ENCODE results near the gene MORC1. TPM values are rescaled to one million over a fixed set of nuclear protein-coding genes. Genes with fewer than 3 reads are reported as not detected.

Gene MORC1
- total and polyA plus RNA-seq, 12 donors: not detected

GRCh38 chr3:109023167-109023566 lies 94.8 kb downstream of the MORC1 start:
- WGBS, 2 donors: 55 to 68% methylated on average over 1 of the region's 1 CpG
- Histone ChIP-seq H3K4me3 (no peak overlapping the region), H3K36me3 (no peaks in the 10 kb centered on the region), H3K27me3 (peaks cover 0 to 3% (median 0%) of the 10 kb centered on the region in 7 donors), H3K9me3 (no peaks in the 10 kb centered on the region), H3K4me1 (no peaks in the 10 kb centered on the region), H3K27ac (no peak overlapping the region)
- ATAC-seq: no peak
- intact Hi-C loops (cut with DNase I): loop anchor here in 4 of 10 donors (5.0 to 10.0 kb wide), 2 partner anchors 59 to 62 kb away; no protein-coding TSS in a partner anchor
- TF ChIP-seq CTCF (IDR thresholded peaks at IDR 0.05): no peak
- no peak for DNase-seq

GRCh38 chr3:109021556-109021955 lies 96.4 kb downstream of the MORC1 start:
- no peaks in the 10 kb centered on the region for H3K4me1 ChIP-seq
- H3K4me3 ChIP-seq: no peak overlapping the region
- 59 to 76% methylated on average over 1 of the region's 1 CpG for WGBS, 2 donors
- no peak for TF ChIP-seq CTCF (IDR thresholded peaks at IDR 0.05)
- intact Hi-C loops (cut with DNase I): loop anchor here in 4 of 10 donors (5.0 to 10.0 kb wide), 2 partner anchors 61 to 63 kb away; no protein-coding TSS in a partner anchor
- H3K9me3 ChIP-seq: no peaks in the 10 kb centered on the region
- DNase-seq: no peak
- no peaks in the 10 kb centered on the region for H3K36me3 ChIP-seq
- no peak overlapping the region for H3K27ac ChIP-seq
- no peak for ATAC-seq
- H3K27me3 ChIP-seq: peaks cover 0 to 3% (median 0%) of the 10 kb centered on the region in 7 donors

GRCh38 chr3:109018828-109019227 lies 99.1 kb downstream of the MORC1 start:
- Histone ChIP-seq H3K9me3 (no peaks in the 10 kb centered on the region), H3K27me3 (peaks cover 0 to 4% (median 0%) of the 10 kb centered on the region in 7 donors), H3K36me3 (no peaks in the 10 kb centered on the region), H3K4me3 (no peak overlapping the region), H3K4me1 (no peaks in the 10 kb centered on the region), H3K27ac (no peak overlapping the region)
- intact Hi-C loops (cut with DNase I): no loop called here
- 67% methylated on average over 6 of the region's 6 CpGs for WGBS, 2 donors
- ATAC-seq: no peak
- no peak for TF ChIP-seq CTCF (IDR thresholded peaks at IDR 0.05)
- no peak for DNase-seq

- TF ChIP-seq CTCF (IDR thresholded peaks at IDR 0.05): no peak
- H3K27me3 ChIP-seq: no peaks in the 10 kb centered on the region
- H3K4me1 ChIP-seq: no peaks in the 10 kb centered on the region
- intact Hi-C loops (cut with DNase I): no loop called here
- ATAC-seq: no peak
- H3K36me3 ChIP-seq: no peaks in the 10 kb centered on the region
- DNase-seq: no peak
- no peak overlapping the region for H3K27ac ChIP-seq
- H3K4me3 ChIP-seq: no peak overlapping the region
- H3K9me3 ChIP-seq: no peaks in the 10 kb centered on the region
- 60 to 72% methylated on average over 3 of the region's 3 CpGs for WGBS, 2 donors
Observed at GRCh38 chr3:109005443-109005842, 112.5 kb downstream of the MORC1 start.
